ENCODE data around the gene FAM83B. TPM values are rescaled to one million over a fixed set of nuclear protein-coding genes. Genes with fewer than 3 reads are reported as not detected.
"Not testable (repeated sequence)": the region's sequence is repeated elsewhere in the genome, so short reads cannot be mapped to it uniquely, and the experiment has no call there.

The FAM83B gene
- total RNA-seq, 1 donor from 2014 or later: not detected

DNA sequence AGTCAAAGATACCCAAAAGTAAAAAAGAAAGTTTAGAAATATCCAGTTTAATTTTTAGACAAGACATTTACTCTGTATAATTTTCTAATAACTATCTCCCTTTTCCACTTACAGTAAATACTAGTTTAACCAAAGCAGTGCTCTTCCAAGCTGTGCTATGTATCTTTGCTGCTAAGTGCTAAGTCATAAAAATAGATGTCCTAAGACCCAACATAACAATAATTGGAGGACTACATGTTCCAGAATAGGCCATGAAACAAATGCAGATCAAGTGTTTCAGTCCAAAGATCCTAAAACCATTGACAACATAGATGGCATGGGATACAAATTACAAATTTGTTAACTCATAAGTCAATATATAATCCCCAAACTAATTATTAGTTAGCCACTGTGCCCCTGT is 111.1 kb downstream of the FAM83B start:
- TF ChIP-seq, protein P1, sequence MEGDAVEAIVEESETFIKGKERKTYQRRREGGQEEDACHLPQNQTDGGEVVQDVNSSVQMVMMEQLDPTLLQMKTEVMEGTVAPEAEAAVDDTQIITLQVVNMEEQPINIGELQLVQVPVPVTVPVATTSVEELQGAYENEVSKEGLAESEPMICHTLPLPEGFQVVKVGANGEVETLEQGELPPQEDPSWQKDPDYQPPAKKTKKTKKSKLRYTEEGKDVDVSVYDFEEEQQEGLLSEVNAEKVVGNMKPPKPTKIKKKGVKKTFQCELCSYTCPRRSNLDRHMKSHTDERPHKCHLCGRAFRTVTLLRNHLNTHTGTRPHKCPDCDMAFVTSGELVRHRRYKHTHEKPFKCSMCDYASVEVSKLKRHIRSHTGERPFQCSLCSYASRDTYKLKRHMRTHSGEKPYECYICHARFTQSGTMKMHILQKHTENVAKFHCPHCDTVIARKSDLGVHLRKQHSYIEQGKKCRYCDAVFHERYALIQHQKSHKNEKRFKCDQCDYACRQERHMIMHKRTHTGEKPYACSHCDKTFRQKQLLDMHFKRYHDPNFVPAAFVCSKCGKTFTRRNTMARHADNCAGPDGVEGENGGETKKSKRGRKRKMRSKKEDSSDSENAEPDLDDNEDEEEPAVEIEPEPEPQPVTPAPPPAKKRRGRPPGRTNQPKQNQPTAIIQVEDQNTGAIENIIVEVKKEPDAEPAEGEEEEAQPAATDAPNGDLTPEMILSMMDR (conservative IDR thresholded peaks at IDR 0.05): no peak
- Mint-ChIP-seq H3K4me1 (no peaks in the 10 kb centered on the region), H3K4me3 (no peak overlapping the region), H3K9me3 (no peaks in the 10 kb centered on the region), H3K27me3 (ENCODE audit: low read depth) (no peaks in the 10 kb centered on the region), H3K27ac (ENCODE audit: unreplicated experiment) (no peak overlapping the region), H3K36me3 (ENCODE audit: low read depth) (no peaks in the 10 kb centered on the region)
- no peak for DNase-seq (ENCODE audit: low read depth, low spot score)

DNA sequence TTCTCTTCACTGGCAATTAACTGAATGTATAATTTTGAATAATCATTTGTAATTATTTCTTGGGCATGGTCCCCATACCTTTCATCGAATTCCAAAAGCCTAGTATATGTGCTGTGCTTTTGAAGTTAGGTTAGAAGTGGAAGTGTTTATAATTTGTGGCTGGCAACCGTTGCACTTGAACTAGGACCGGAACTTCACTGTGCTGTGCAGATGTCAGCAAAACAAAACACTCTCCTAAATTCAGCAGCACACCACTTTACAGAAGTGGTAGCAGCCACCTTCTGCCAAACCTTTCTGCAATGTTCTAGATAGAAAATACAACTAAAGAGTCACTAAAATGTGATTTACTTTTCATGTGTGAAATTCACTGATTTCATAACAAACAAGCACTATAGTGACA is 111.9 kb downstream of the FAM83B start:
- Mint-ChIP-seq H3K27me3 (ENCODE audit: low read depth) (no peaks in the 10 kb centered on the region), H3K4me3 (no peak overlapping the region), H3K36me3 (ENCODE audit: low read depth) (no peaks in the 10 kb centered on the region), H3K9me3 (no peaks in the 10 kb centered on the region), H3K27ac (ENCODE audit: unreplicated experiment) (no peak overlapping the region), H3K4me1 (no peaks in the 10 kb centered on the region)
- no peak for DNase-seq (ENCODE audit: low read depth, low spot score)
- TF ChIP-seq, protein P1 (conservative IDR thresholded peaks at IDR 0.05): no peak

DNA sequence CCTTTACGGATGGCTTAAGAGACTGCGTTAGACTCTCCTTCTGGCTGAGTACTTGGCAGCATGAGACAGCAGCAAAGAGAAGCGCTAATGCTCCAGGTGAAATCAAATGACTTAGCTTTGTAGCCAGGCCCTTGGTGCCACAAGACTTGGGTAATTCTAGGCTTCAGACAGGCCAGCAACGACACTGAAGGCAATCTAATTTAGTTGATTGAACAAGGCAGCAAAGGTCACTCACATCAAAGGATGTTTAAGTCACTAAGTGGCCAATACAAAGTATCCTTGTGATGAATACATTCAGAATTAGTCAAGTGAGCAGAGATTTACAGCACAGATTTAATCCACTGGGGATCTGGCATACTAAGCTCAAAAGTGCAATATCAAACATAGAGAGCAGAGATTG is 113.2 kb downstream of the FAM83B start:
- Mint-ChIP-seq H3K4me1 (no peaks in the 10 kb centered on the region), H3K36me3 (ENCODE audit: low read depth) (no peaks in the 10 kb centered on the region), H3K27ac (ENCODE audit: unreplicated experiment) (no peak overlapping the region), H3K27me3 (ENCODE audit: low read depth) (no peaks in the 10 kb centered on the region), H3K9me3 (no peaks in the 10 kb centered on the region), H3K4me3 (no peak overlapping the region)
- no peak for DNase-seq (ENCODE audit: low read depth, low spot score)
- TF ChIP-seq, protein P1 (conservative IDR thresholded peaks at IDR 0.05): no peak

DNA sequence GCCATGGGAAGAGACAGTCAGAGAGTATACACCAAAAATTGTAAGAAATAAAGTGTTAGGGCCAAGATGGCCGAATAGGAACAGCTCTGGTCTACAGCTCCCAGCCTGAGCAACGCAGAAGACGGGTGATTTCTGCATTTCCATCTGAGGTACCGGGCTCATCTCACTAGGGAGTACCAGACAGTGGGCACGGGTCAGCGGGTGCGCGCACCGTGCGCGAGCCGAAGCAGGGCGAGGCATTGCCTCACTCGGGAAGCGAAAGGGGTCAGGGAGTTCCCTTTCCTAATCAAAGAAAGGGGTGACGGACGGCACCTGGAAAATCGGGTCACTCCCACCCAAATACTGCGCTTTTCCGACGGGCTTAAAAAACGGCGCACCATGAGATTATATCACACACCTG is 114.8 kb downstream of the FAM83B start:
- not testable (repeated sequence) for H3K9me3 Mint-ChIP-seq, H3K4me3 Mint-ChIP-seq, H3K4me1 Mint-ChIP-seq

DNA sequence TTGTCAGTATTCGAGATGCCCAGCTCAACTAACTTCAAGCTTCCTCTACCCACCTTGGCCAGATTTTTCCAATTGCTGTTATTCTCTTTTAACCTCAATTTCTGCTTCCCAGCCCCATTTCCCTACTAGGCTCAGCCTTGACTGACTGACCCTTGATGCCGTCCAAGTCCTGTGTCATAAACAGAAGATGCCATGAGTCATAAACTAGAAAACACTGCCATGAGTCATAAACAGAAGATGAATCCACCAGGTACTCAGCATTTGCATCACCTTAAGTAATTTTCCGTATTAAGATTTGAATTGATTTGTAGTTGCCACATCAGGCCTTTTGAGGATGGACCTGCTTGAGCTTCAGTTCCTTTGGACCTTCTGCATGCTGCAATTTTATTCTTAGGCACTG is 123.8 kb downstream of the FAM83B start:
- TF ChIP-seq, protein P1 (conservative IDR thresholded peaks at IDR 0.05): no peak
- Mint-ChIP-seq H3K27ac (ENCODE audit: unreplicated experiment) (no peak overlapping the region), H3K27me3 (ENCODE audit: low read depth) (no peaks in the 10 kb centered on the region), H3K36me3 (ENCODE audit: low read depth) (no peaks in the 10 kb centered on the region), H3K9me3 (no peaks in the 10 kb centered on the region), H3K4me3 (no peak overlapping the region), H3K4me1 (no peaks in the 10 kb centered on the region)
- DNase-seq (ENCODE audit: low read depth, low spot score): no peak

More for the DNA sequence above, 114.8 kb downstream of the FAM83B start:
- DNase-seq (ENCODE audit: low read depth, low spot score); H3K36me3 Mint-ChIP-seq (ENCODE audit: low read depth); H3K27me3 Mint-ChIP-seq (ENCODE audit: low read depth); H3K27ac Mint-ChIP-seq (ENCODE audit: unreplicated experiment): not testable (repeated sequence)

DNA sequence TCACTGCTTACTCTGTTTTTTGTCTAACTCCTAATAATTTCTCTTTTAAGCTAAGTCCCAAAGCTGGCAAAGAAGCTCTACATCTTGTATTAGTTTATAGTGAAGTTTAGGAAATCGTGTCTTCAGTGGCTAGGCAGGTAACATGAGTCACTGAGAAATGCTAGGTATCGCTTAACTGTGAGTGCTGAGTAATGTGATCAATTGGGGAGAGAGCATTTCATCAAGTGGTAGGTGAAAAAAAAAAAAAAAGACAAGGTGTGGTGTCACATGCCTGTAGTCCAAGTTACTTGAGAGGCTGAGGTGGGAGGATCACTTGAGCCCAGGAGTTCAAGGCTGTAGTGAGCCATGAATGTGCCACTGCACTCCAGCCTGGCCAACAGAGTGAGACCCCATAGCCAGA is 125.3 kb downstream of the FAM83B start:
- DNase-seq (ENCODE audit: low read depth, low spot score): no peak
- Mint-ChIP-seq H3K4me3 (no peak overlapping the region), H3K27me3 (ENCODE audit: low read depth) (no peaks in the 10 kb centered on the region), H3K36me3 (ENCODE audit: low read depth) (no peaks in the 10 kb centered on the region), H3K27ac (ENCODE audit: unreplicated experiment) (no peak overlapping the region), H3K4me1 (no peaks in the 10 kb centered on the region), H3K9me3 (no peaks in the 10 kb centered on the region)
- TF ChIP-seq, protein P1 (conservative IDR thresholded peaks at IDR 0.05): no peak

DNA sequence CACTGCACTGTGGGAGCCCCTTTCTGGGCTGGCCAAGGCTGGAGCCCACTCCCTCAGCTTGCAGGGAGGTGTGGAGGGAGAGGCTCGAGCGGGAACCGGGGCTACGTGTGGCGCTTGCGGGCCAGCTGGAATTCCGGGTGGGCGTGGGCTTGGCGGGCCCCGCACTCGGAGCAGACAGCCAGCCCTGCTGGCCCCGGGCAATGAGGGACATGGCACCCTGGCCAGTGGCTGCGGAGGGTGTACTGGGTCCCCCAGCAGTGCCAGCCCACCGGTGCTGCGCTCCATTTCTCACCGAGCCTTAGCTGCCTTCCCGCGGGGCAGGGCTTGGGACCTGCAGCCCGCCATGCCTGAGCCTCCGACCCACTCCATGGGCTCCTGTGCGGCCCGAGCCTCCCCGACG is 132.6 kb downstream of the FAM83B start:
- not testable (repeated sequence) for H3K4me3 Mint-ChIP-seq; H3K9me3 Mint-ChIP-seq; H3K4me1 Mint-ChIP-seq; DNase-seq (ENCODE audit: low read depth, low spot score); H3K27ac Mint-ChIP-seq (ENCODE audit: unreplicated experiment); H3K27me3 Mint-ChIP-seq (ENCODE audit: low read depth); H3K36me3 Mint-ChIP-seq (ENCODE audit: low read depth)

All from neural crest cell (in vitro differentiated cells).